GM12892 (cell line): ENCODE measurements around the gene RALGAPA2.

ENCODE experiments used
- POLR2A ChIP-seq: IDR thresholded peaks from 2 replicates; pipeline ENCODE4 v1.6.1; 2011; ENCODE audit warnings: low read depth, low read length, control low read depth
- POLR2AphosphoS5 ChIP-seq: IDR thresholded peaks from 2 replicates; pipeline ENCODE4 v1.6.1; 2011; ENCODE audit warnings: low read depth, low read length, control low read depth
- TAF1 ChIP-seq: IDR thresholded peaks from 2 replicates; pipeline ENCODE4 v1.6.1; 2011; ENCODE audit warnings: low read depth, mild to moderate bottlenecking, control low read depth, low read length, borderline replicate concordance

DNA sequence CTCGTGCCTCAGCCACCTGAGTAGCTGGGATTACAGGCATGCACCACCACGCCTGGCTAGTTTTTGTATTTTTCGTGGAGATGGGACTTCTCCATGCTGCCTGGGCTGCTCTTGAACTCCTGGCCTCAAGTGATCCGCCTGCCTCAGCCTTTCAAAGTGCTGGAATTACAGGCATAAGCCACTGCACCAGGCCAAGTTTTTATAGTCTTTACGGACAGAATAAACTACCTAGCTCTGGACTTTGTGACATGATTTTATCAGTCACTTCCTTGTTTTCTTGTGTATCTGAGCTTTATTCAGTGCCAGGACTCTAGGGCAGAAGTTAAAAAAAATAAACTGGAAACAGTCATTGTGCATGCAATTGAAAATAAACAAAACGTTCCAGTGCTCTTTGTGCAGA, 46.7 kb upstream of the RALGAPA2 start:
- no peak for TF ChIP-seq POLR2AphosphoS5
- TF ChIP-seq POLR2A = no peak
- no peak for TF ChIP-seq TAF1
